Erythroblast (primary cell): ENCODE results near the gene CFDP1.

Experiments used
- GATA1 ChIP-seq: IDR thresholded peaks from 2 replicates; pipeline ENCODE4 v1.6.1; 2011; ENCODE audit warnings: low read depth, mild to moderate bottlenecking, control low read depth, low read length, moderate library complexity
- POLR2A ChIP-seq: IDR thresholded peaks from 2 replicates; pipeline ENCODE4 v1.6.1; 2011; ENCODE audit warnings: mild to moderate bottlenecking, low read length

DNA sequence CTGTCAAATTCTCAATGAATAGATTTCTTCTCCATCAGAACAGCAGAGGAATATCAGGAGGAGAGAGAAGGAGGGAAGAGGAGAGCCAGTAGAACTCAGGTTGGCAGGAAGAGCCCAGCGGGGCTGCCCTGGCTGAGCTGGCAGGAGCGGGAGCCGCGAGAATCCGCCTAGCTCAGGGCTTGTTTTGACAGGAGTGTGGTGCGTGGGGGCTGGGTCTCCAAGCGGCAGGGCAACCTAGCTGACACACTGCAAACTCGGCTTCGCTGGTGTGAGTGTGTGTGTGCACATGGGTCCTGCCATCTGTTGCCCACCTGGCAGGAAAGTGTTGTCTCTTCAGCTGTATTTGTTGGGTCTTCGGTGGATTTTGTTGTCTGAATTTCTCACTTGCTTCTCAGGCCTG is 154.0 kb downstream of the CFDP1 start:
- TF ChIP-seq POLR2A (no peak), GATA1 (no peak)
